NK-92 (cell line): Measurements from ENCODE around the gene TNNT2.

Experiments used
- DNase-seq: peaks from one replicate; lab custom pipeline; 2025; ENCODE audit not compliant: unreplicated experiment; lab: John Stamatoyannopoulos, UW

TNNT2 gene

GRCh38 chr1:201357636-201358348 lies 19.7 kb downstream of the TNNT2 start:
- no peak for DNase-seq

GRCh38 chr1:201357211-201357610 lies 20.3 kb downstream of the TNNT2 start:
- DNase-seq: no peak

GRCh38 chr1:201356701-201357100 lies 20.8 kb downstream of the TNNT2 start:
- DNase-seq: no peak

- no peak for DNase-seq
Measured at GRCh38 chr1:201356236-201356635, 21.2 kb downstream of the TNNT2 start.

GRCh38 chr1:201355471-201355870 lies 22.0 kb downstream of the TNNT2 start:
- no peak for DNase-seq

- no peak for DNase-seq
Measured at GRCh38 chr1:201354901-201355295, 22.6 kb downstream of the TNNT2 start.

- DNase-seq: no peak
Measured at GRCh38 chr1:201354151-201354900, 23.2 kb downstream of the TNNT2 start.

- no peak for DNase-seq
Measured at GRCh38 chr1:201353186-201353940, 24.1 kb downstream of the TNNT2 start.

- no peak for DNase-seq
Measured at GRCh38 chr1:201351617-201352016, 25.9 kb downstream of the TNNT2 start.

GRCh38 chr1:201350884-201351283 lies 26.6 kb downstream of the TNNT2 start:
- no peak for DNase-seq

- no peak for DNase-seq
Measured at GRCh38 chr1:201350361-201350725, 27.1 kb downstream of the TNNT2 start.

GRCh38 chr1:201349092-201349491 lies 28.4 kb downstream of the TNNT2 start:
- DNase-seq: no peak

GRCh38 chr1:201348211-201348566 lies 29.3 kb downstream of the TNNT2 start:
- no peak for DNase-seq

- DNase-seq: no peak
Measured at GRCh38 chr1:201347498-201348210, 29.8 kb downstream of the TNNT2 start.

GRCh38 chr1:201346987-201347386 lies 30.5 kb downstream of the TNNT2 start:
- no peak for DNase-seq

GRCh38 chr1:201346337-201346939 lies 31.0 kb downstream of the TNNT2 start:
- no peak for DNase-seq

- DNase-seq: no peak
Measured at GRCh38 chr1:201345081-201345355, 32.5 kb downstream of the TNNT2 start.

- DNase-seq: no peak
Measured at GRCh38 chr1:201344206-201345080, 33.0 kb downstream of the TNNT2 start.

- no peak for DNase-seq
Measured at GRCh38 chr1:201341377-201341776, 36.1 kb downstream of the TNNT2 start.
